Measurements from ENCODE around the gene CMSS1. TPM values are rescaled to one million over a fixed set of nuclear protein-coding genes. Genes with fewer than 3 reads are reported as not detected.

The CMSS1 gene
- total RNA-seq, 4 donors from 2014 or later = 23.2 to 89.5 (median 67.6) TPM

GRCh38 chr3:99863002-99863401 is 45.3 kb downstream of the CMSS1 start:
- TF ChIP-seq POLR2A (IDR thresholded peaks at IDR 0.05) = no peak
- TF ChIP-seq CTCF (IDR thresholded peaks at IDR 0.05 in 4 of 5, conservative IDR thresholded peaks at IDR 0.05 in 1 of 5) = no peak
- Histone ChIP-seq H3K4me3 (no peak overlapping the region), H3K36me3 (peaks cover 0 to 6% of the 10 kb centered on the region in 2 donors), H3K4me1 (peaks cover 71 to 73% of the 10 kb centered on the region in 2 donors), H3K27ac (peak overlapping the region in 2 of 4 donors; percentile 93), H3K27me3 (no peaks in the 10 kb centered on the region), H3K9me3 (no peaks in the 10 kb centered on the region)
- in situ Hi-C loops (cut with MboI; ENCODE audit: low sequenced_read_pairs in 4 of 4) = no loop called here
- intact Hi-C loops (cut with DNase I; ENCODE audit: low total_unique reads) = no loop called here
- no peak for ATAC-seq
- DNase-seq = no peak

DNA sequence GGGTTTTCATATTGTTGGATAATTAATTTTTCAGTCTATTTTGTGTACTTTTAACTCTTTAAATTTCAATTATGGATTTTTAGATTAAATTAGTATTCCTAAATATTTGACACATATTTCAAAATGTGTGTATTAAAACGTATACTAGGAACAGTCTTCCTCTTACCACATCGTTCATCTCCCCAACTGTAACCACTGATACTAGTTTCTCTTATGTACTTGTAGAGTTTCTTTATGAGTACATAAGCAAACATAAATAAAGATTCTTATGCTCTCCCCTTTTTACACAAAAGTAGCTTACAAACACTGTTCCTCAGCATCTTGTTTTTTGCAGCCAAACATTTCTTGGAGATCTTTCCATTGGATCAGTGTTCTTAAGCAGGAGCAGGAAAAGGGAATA is 45.9 kb downstream of the CMSS1 start:
- Histone ChIP-seq H3K9me3 (no peaks in the 10 kb centered on the region), H3K27me3 (no peaks in the 10 kb centered on the region), H3K4me1 (peaks cover 70 to 74% of the 10 kb centered on the region in 2 donors), H3K4me3 (no peak overlapping the region), H3K27ac (peak overlapping the region in 2 of 4 donors; percentile 93), H3K36me3 (peaks cover 0 to 6% of the 10 kb centered on the region in 2 donors)
- TF ChIP-seq CTCF (IDR thresholded peaks at IDR 0.05 in 4 of 5, conservative IDR thresholded peaks at IDR 0.05 in 1 of 5) (no peak), POLR2A (IDR thresholded peaks at IDR 0.05) (no peak)
- no peak for ATAC-seq
- no peak for DNase-seq
- in situ Hi-C loops (cut with MboI; ENCODE audit: low sequenced_read_pairs in 4 of 4) (no loop called here), intact Hi-C loops (cut with DNase I; ENCODE audit: low total_unique reads) (no loop called here)

DNA sequence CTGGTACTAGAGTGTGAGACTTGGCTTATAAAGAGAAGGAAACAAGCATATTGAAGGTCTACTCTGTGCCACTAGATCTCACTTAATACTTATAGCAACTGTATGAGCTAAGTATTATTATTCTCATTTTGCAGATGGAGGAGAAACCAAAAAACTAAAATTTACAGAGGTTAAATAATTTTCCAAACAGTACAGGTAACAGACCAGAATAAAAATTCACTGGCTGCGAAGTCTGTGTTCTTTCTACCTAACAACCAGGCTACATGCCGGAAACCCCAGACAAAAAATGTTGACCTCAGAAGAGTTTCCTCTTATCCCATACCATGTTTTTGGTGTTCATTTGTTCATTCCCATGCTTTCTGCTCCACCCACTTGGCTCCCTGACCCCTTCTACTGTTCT is 46.6 kb downstream of the CMSS1 start:
- Histone ChIP-seq H3K36me3 (peaks cover 0 to 6% of the 10 kb centered on the region in 2 donors), H3K27me3 (no peaks in the 10 kb centered on the region), H3K4me1 (peaks cover 65 to 70% of the 10 kb centered on the region in 2 donors), H3K9me3 (no peaks in the 10 kb centered on the region), H3K4me3 (no peak overlapping the region), H3K27ac (peak overlapping the region; percentile 19 to 93 (median 73))
- in situ Hi-C loops (cut with MboI; ENCODE audit: low sequenced_read_pairs in 4 of 4) (no loop called here), intact Hi-C loops (cut with DNase I; ENCODE audit: low total_unique reads) (no loop called here)
- TF ChIP-seq CTCF (IDR thresholded peaks at IDR 0.05 in 4 of 5, conservative IDR thresholded peaks at IDR 0.05 in 1 of 5) (no peak), POLR2A (IDR thresholded peaks at IDR 0.05) (no peak)
- DNase-seq = no peak
- ATAC-seq = no peak

GRCh38 chr3:99865321-99865720 is 47.7 kb downstream of the CMSS1 start:
- H3K4me1 ChIP-seq = peaks cover 60 to 70% of the 10 kb centered on the region in 2 donors

More at GRCh38 chr3:99865321-99865720, 47.7 kb downstream of the CMSS1 start:
- H3K27ac ChIP-seq = peak overlapping the region; percentile 53 to 93 (median 91)
- H3K36me3 ChIP-seq = peaks cover 0 to 6% of the 10 kb centered on the region in 2 donors
- intact Hi-C loops (cut with DNase I; ENCODE audit: low total_unique reads) = no loop called here
- H3K27me3 ChIP-seq = no peaks in the 10 kb centered on the region
- TF ChIP-seq CTCF (IDR thresholded peaks at IDR 0.05 in 4 of 5, conservative IDR thresholded peaks at IDR 0.05 in 1 of 5) (no peak), POLR2A (IDR thresholded peaks at IDR 0.05) (no peak)
- no peak for ATAC-seq
- no peaks in the 10 kb centered on the region for H3K9me3 ChIP-seq
- no peak overlapping the region for H3K4me3 ChIP-seq
- no peak for DNase-seq
- in situ Hi-C loops (cut with MboI; ENCODE audit: low sequenced_read_pairs in 4 of 4) = no loop called here
